Measurements from ENCODE around the gene TM4SF18.
"Not testable (repeated sequence)": the region's sequence is repeated elsewhere in the genome, so short reads cannot be mapped to it uniquely, and the experiment has no call there.

Gene TM4SF18

GRCh38 chr3:149368201-149368673 is 34.8 kb upstream of the TM4SF18 start:
- DNase-seq: no peak

GRCh38 chr3:149366941-149367840 is 33.8 kb upstream of the TM4SF18 start:
- no peak for DNase-seq

GRCh38 chr3:149366031-149366430 is 32.6 kb upstream of the TM4SF18 start:
- DNase-seq: no peak

GRCh38 chr3:149364624-149365023 is 31.2 kb upstream of the TM4SF18 start:
- no peak for DNase-seq

GRCh38 chr3:149363053-149363452 is 29.6 kb upstream of the TM4SF18 start:
- DNase-seq: no peak

GRCh38 chr3:149362366-149362765 is 28.9 kb upstream of the TM4SF18 start:
- no peak for DNase-seq

- DNase-seq: no peak
Measured at GRCh38 chr3:149356630-149357029, 23.2 kb upstream of the TM4SF18 start.

- no peak for DNase-seq
Measured at GRCh38 chr3:149356044-149356592, 22.7 kb upstream of the TM4SF18 start.

GRCh38 chr3:149353581-149354184 is 20.2 kb upstream of the TM4SF18 start:
- DNase-seq: no peak

- peak; percentile 78 for DNase-seq
Measured at GRCh38 chr3:149352556-149352955, 19.1 kb upstream of the TM4SF18 start.

GRCh38 chr3:149343951-149344350 is 10.5 kb upstream of the TM4SF18 start:
- no peak for DNase-seq

GRCh38 chr3:149342413-149343380 is 9.3 kb upstream of the TM4SF18 start:
- no peak for DNase-seq

GRCh38 chr3:149340310-149340933 is 7.0 kb upstream of the TM4SF18 start:
- DNase-seq: peak; percentile 98

- peak; percentile 89 for DNase-seq
Measured at GRCh38 chr3:149339931-149340309, 6.5 kb upstream of the TM4SF18 start.

- DNase-seq: not testable (repeated sequence)
Measured at GRCh38 chr3:149337486-149337885, 4.0 kb upstream of the TM4SF18 start.

- no peak for DNase-seq
Measured at GRCh38 chr3:149336925-149337324, 3.5 kb upstream of the TM4SF18 start.

- no peak for DNase-seq
Measured at GRCh38 chr3:149332771-149333170, 665 bp downstream of the TM4SF18 start.

- DNase-seq: no peak
Measured at GRCh38 chr3:149332227-149332765, 1.1 kb downstream of the TM4SF18 start.

- no peak for DNase-seq
Measured at GRCh38 chr3:149331396-149331795, 2.0 kb downstream of the TM4SF18 start.

GRCh38 chr3:149330609-149331331 is 2.7 kb downstream of the TM4SF18 start:
- DNase-seq: peak; percentile 88

GRCh38 chr3:149327156-149327555 is 6.3 kb downstream of the TM4SF18 start:
- no peak for DNase-seq
